Right atrium auricular region (tissue), 2 donors: ENCODE measurements around the gene HEBP1. TPM values are rescaled to one million over a fixed set of nuclear protein-coding genes. Genes with fewer than 3 reads are reported as not detected.
A peak's percentile ranks its signal among the peaks of the same experiment; 100 is the strongest.

ENCODE experiments used
- DNase-seq: peaks from one replicate; pipeline ENCODE4 v3.0.0-alpha.2; 2019; ENCODE audit warnings: low spot score
- H3K27ac ChIP-seq, 2 donors: fragments of 200-600 bp; sonication (generic); 1 replicate in 1 of 2; 2 replicates in 1 of 2; pipeline ENCODE4 v1.5.1; 2016 to 2019
- H3K27me3 ChIP-seq, 2 donors: fragments of 200-600 bp; sonication (generic); one replicate each; pipeline versions ENCODE4 v1.5.1 to v1.6.0; 2017 to 2019
- H3K36me3 ChIP-seq: fragments of 200-600 bp; sonication (generic); one replicate; pipeline ENCODE4 v1.5.1; 2016
- H3K4me1 ChIP-seq, 2 donors: fragments of 200-600 bp; sonication (generic); one replicate each; pipeline versions ENCODE4 v1.5.1 to v1.6.0; 2017 to 2019
- H3K4me3 ChIP-seq, 2 donors: fragments of 200-600 bp; sonication (generic); 1 replicate in 1 of 2; 2 replicates in 1 of 2; pipeline ENCODE4 v1.5.1; 2017 to 2019; ENCODE audit warnings: mild to moderate bottlenecking in 1 of 2, moderate library complexity in 1 of 2
- H3K9me3 ChIP-seq, 2 donors: fragments of 200-600 bp; sonication (generic); one replicate each; pipeline ENCODE4 v1.5.1; 2019
- total RNA-seq, 2 donors: library from RNA; depleted of rRNA; stranded (reverse); fragments of >200 nt; gene quantifications; one replicate each; pipeline ENCODE4 v1.1.0, GENCODE V29; 2016
- TF ChIP-seq, protein P1 (sequence below), 2 donors: fragments of 200-600 bp; sonication (generic); IDR thresholded peaks; one replicate each; pipeline ENCODE4 v1.5.1; 2019; ENCODE audit warnings: antibody characterized with exemption in 2 of 2

Gene HEBP1
- total RNA-seq, 2 donors from 2014 or later = 29.4 to 30.0 TPM

DNA sequence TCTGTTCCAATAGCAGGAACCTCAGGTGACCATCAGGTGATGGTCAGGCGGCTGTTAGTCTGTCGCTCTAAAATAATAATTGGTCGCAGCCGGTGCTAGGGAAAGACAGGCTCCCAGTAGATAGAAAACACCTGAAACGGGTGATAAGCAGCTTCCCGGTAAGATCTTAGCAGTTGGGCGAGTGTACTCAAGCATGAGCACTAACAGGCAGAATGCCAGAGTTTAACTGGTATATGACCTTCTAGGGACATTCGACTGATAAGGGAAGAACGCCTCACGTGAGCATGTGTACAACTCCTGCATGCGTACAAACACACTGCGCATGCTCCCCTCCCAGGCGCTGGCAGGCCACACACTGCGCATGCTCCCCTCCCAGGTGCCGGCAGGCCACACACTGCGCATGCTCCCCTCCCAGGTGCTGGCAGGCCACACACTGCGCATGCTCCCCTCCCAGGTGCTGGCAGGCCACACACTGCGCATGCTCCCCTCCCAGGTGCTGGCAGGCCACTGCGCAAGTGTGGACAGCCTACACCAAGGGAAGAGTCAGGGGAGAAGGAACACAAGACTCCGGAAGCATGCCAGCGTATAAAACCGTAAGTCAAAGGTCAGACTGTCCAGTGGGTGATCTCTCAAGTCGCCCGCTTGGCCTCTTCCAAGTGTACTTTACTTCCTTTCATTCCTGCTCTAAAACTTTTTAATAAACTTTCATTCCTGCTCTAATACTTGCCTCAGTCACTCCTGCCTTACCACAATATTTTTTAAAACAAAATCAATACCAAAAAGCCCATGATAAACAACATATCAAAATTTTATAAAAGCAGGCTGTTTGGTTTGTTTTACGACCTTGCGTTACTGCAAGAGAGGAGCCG is 72.6 kb downstream of the HEBP1 start:
- peak overlapping the region in 1 of 2 donors; percentile 38 for H3K27ac ChIP-seq
- TF ChIP-seq, protein P1, sequence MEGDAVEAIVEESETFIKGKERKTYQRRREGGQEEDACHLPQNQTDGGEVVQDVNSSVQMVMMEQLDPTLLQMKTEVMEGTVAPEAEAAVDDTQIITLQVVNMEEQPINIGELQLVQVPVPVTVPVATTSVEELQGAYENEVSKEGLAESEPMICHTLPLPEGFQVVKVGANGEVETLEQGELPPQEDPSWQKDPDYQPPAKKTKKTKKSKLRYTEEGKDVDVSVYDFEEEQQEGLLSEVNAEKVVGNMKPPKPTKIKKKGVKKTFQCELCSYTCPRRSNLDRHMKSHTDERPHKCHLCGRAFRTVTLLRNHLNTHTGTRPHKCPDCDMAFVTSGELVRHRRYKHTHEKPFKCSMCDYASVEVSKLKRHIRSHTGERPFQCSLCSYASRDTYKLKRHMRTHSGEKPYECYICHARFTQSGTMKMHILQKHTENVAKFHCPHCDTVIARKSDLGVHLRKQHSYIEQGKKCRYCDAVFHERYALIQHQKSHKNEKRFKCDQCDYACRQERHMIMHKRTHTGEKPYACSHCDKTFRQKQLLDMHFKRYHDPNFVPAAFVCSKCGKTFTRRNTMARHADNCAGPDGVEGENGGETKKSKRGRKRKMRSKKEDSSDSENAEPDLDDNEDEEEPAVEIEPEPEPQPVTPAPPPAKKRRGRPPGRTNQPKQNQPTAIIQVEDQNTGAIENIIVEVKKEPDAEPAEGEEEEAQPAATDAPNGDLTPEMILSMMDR (IDR thresholded peaks at IDR 0.05) = no peak
- no peaks in the 10 kb centered on the region for H3K9me3 ChIP-seq
- H3K36me3 ChIP-seq = no peaks in the 10 kb centered on the region
- no peaks in the 10 kb centered on the region for H3K27me3 ChIP-seq
- peak; percentile 69 for DNase-seq
- H3K4me3 ChIP-seq = peak overlapping the region; percentile 33 to 34
- H3K4me1 ChIP-seq = no peaks in the 10 kb centered on the region

DNA sequence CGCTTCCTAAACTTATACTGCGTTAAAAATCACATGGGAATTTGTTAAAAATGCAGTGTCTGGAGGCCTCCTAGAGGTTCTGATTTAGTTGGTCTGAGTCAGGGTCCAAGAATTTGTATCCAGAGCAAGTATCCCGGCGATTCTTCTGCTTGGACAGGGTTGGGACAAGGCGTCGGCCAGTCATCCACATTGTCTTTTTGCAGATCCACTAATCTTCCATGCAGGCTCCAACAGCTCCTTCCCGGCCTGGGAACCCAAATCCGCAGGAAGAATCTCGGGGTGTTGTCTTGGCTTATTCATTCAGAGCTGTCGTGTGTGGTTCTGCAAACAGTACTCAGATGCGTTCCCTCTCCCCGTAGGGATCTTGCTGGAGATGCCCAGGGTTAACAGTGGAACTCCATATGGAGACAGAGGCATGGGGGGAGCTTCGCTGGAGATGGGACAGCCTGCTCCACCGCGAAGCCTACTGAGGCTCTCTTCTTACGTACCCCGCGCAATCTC is 73.4 kb downstream of the HEBP1 start:
- H3K4me3 ChIP-seq = no peak overlapping the region
- no peak overlapping the region for H3K27ac ChIP-seq
- no peaks in the 10 kb centered on the region for H3K27me3 ChIP-seq
- TF ChIP-seq, protein P1 (IDR thresholded peaks at IDR 0.05) = no peak
- H3K9me3 ChIP-seq = no peaks in the 10 kb centered on the region
- DNase-seq = peak; percentile 50
- no peaks in the 10 kb centered on the region for H3K4me1 ChIP-seq
- H3K36me3 ChIP-seq = no peaks in the 10 kb centered on the region

DNA sequence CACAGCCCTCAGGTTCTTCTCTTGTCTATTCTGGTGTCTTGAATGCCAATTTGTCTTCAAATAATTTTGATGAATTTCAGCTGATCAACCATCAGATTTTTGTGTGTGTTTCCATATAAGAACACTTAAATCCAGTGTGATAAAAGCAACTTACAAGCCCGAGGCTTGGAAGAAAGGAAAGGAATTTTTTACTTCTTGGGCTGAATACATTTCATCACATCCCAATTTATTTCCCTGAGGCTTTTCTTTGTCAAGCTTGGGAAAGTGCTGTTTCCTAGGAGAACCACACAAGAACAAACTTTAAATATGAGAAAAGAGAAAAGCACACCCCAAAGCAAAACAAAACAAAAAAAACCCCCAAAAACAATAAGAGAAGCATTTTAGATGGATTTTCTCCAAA is 74.7 kb downstream of the HEBP1 start:
- TF ChIP-seq, protein P1 (IDR thresholded peaks at IDR 0.05) = no peak
- Histone ChIP-seq H3K27ac (no peak overlapping the region), H3K4me3 (no peak overlapping the region), H3K9me3 (no peaks in the 10 kb centered on the region), H3K27me3 (no peaks in the 10 kb centered on the region), H3K4me1 (no peaks in the 10 kb centered on the region), H3K36me3 (no peaks in the 10 kb centered on the region)
- DNase-seq = no peak

Other genes starting within 250 kb of the HEBP1 start
- 10 to 100 TPM; 49.9 to 70.2 TPM for gene APOLD1, start 214.6 kb downstream of the HEBP1 start, total RNA-seq
- gene DDX47, start 186.9 kb downstream of the HEBP1 start, total RNA-seq = 10 to 100 TPM; 24.1 to 35.6 TPM
- gene GPRC5A, start 108.7 kb downstream of the HEBP1 start, total RNA-seq = 10 to 100 TPM; 10.1 to 14.3 TPM
- gene GPRC5D, start 48.1 kb downstream of the HEBP1 start, total RNA-seq = not detected
- gene FAM234B, start 44.1 kb upstream of the HEBP1 start, total RNA-seq = 1 to 10 TPM; 1.7 to 4.6 TPM
- gene GSG1, start 103.4 kb upstream of the HEBP1 start, total RNA-seq = not detected
- gene EMP1, start 196.5 kb upstream of the HEBP1 start, total RNA-seq = 100 to 1,000 TPM; 188 to 208 TPM